ENCODE data around the gene AP4E1. TPM values are rescaled to one million over a fixed set of nuclear protein-coding genes. Genes with fewer than 3 reads are reported as not detected.

AP4E1 gene
- 2.8 TPM for polyA plus RNA-seq (2012; ENCODE audit: insufficient read length, low read depth)

DNA sequence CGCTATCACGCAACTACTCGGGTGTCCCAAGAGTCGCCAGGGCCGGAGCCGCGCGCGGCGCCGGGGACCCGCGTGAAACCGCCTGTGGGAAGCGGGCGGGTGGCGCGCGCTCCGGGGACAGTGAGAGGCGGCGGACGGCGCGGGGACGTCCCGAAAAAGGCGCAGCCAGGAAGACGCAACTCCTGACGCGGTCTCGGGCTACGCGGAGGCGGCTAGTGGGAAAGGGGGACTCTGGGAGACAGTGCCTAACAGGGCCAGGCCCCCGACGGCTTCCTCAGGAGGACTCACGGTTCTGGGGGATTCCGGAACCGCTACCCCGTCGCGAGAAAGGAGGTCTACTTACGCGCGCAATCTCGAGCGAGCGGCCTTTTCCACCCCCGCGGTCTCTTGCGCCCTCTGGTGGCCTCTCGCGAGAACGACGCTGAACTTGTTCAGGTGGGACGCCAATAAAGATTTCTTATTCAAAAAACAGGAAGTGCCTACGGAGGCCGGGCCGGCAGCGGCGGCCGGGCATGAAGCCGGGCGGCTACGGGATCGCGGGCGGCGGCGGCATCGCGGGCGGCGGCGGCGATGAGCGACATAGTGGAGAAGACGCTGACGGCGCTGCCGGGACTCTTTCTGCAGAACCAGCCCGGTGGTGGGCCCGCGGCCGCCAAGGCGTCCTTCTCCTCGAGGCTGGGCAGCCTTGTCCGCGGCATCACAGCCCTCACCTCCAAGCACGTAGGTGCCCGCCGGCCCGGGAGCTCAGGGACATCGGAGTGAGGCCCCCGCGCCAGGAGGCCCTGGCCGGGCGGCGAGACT, at the start of gene AP4E1:
AP4E1 (plus strand) TSS at position 475 of the 801 bp plus-strand sequence; CDS start at position 571, 96 bp downstream.
- no peak for TF ChIP-seq FOXP2 (optimal IDR thresholded peaks at IDR 0.05; ENCODE audit: borderline replicate concordance, extremely low read depth, extremely low read length, insufficient read depth)
- peak; percentile 73; the same call in 1 of the 2 replicates for TF ChIP-seq TAF1 (IDR thresholded peaks at IDR 0.05; ENCODE audit: borderline replicate concordance, insufficient read depth, low read length)
- peak; percentile 88; the same call in 1 of the 2 replicates for TF ChIP-seq SIN3A (IDR thresholded peaks at IDR 0.05; ENCODE audit: borderline replicate concordance, insufficient read depth, low read length)
- TF ChIP-seq, protein P1, sequence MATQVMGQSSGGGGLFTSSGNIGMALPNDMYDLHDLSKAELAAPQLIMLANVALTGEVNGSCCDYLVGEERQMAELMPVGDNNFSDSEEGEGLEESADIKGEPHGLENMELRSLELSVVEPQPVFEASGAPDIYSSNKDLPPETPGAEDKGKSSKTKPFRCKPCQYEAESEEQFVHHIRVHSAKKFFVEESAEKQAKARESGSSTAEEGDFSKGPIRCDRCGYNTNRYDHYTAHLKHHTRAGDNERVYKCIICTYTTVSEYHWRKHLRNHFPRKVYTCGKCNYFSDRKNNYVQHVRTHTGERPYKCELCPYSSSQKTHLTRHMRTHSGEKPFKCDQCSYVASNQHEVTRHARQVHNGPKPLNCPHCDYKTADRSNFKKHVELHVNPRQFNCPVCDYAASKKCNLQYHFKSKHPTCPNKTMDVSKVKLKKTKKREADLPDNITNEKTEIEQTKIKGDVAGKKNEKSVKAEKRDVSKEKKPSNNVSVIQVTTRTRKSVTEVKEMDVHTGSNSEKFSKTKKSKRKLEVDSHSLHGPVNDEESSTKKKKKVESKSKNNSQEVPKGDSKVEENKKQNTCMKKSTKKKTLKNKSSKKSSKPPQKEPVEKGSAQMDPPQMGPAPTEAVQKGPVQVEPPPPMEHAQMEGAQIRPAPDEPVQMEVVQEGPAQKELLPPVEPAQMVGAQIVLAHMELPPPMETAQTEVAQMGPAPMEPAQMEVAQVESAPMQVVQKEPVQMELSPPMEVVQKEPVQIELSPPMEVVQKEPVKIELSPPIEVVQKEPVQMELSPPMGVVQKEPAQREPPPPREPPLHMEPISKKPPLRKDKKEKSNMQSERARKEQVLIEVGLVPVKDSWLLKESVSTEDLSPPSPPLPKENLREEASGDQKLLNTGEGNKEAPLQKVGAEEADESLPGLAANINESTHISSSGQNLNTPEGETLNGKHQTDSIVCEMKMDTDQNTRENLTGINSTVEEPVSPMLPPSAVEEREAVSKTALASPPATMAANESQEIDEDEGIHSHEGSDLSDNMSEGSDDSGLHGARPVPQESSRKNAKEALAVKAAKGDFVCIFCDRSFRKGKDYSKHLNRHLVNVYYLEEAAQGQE (IDR thresholded peaks at IDR 0.05; ENCODE audit: insufficient read depth in 1 of 2, low read depth in 2 of 2, low read length in 2 of 2) = peak in 1 of 2 experiments; percentile 39; a peak in 1 of 4 replicates
- peak; percentile 84 for TF ChIP-seq POLR2AphosphoS5 (IDR thresholded peaks at IDR 0.05; ENCODE audit: low read depth, low read length)

- no peak for TF ChIP-seq SIN3A (IDR thresholded peaks at IDR 0.05; ENCODE audit: borderline replicate concordance, insufficient read depth, low read length)
- TF ChIP-seq POLR2AphosphoS5 (IDR thresholded peaks at IDR 0.05; ENCODE audit: low read depth, low read length) = no peak
- TF ChIP-seq FOXP2 (optimal IDR thresholded peaks at IDR 0.05; ENCODE audit: borderline replicate concordance, extremely low read depth, extremely low read length, insufficient read depth) = no peak
- TF ChIP-seq, protein P1 (IDR thresholded peaks at IDR 0.05; ENCODE audit: insufficient read depth in 1 of 2, low read depth in 2 of 2, low read length in 2 of 2) = no peak
- no peak for TF ChIP-seq TAF1 (IDR thresholded peaks at IDR 0.05; ENCODE audit: borderline replicate concordance, insufficient read depth, low read length)
These were observed 47.7 kb upstream of the AP4E1 start for GRCh38 chr15:50860824-50861223.

GRCh38 chr15:50862553-50862952, 45.9 kb upstream of the AP4E1 start:
- TF ChIP-seq, protein P1 (IDR thresholded peaks at IDR 0.05; ENCODE audit: insufficient read depth in 1 of 2, low read depth in 2 of 2, low read length in 2 of 2) = no peak
- TF ChIP-seq SIN3A (IDR thresholded peaks at IDR 0.05; ENCODE audit: borderline replicate concordance, insufficient read depth, low read length) = no peak
- no peak for TF ChIP-seq FOXP2 (optimal IDR thresholded peaks at IDR 0.05; ENCODE audit: borderline replicate concordance, extremely low read depth, extremely low read length, insufficient read depth)
- TF ChIP-seq TAF1 (IDR thresholded peaks at IDR 0.05; ENCODE audit: borderline replicate concordance, insufficient read depth, low read length) = no peak
- no peak for TF ChIP-seq POLR2AphosphoS5 (IDR thresholded peaks at IDR 0.05; ENCODE audit: low read depth, low read length)

GRCh38 chr15:50864873-50865272, 43.6 kb upstream of the AP4E1 start:
- TF ChIP-seq FOXP2 (optimal IDR thresholded peaks at IDR 0.05; ENCODE audit: borderline replicate concordance, extremely low read depth, extremely low read length, insufficient read depth) (no peak), POLR2AphosphoS5 (IDR thresholded peaks at IDR 0.05; ENCODE audit: low read depth, low read length) (no peak), SIN3A (IDR thresholded peaks at IDR 0.05; ENCODE audit: borderline replicate concordance, insufficient read depth, low read length) (no peak), TAF1 (IDR thresholded peaks at IDR 0.05; ENCODE audit: borderline replicate concordance, insufficient read depth, low read length) (no peak)
- TF ChIP-seq, protein P1 (IDR thresholded peaks at IDR 0.05; ENCODE audit: insufficient read depth in 1 of 2, low read depth in 2 of 2, low read length in 2 of 2) = no peak
